SJSA1 (cell line): Measurements from ENCODE around the gene CSK. TPM values are rescaled to one million over a fixed set of nuclear protein-coding genes. Genes with fewer than 3 reads are reported as not detected.

Experiments used
- DNase-seq, 2 experiments: peaks; one replicate each; pipeline ENCODE4 v3.0.0-alpha.2; 2015 to 2020; ENCODE audit warnings: low spot score in 2 of 2, low read depth in 1 of 2
- H3K27ac ChIP-seq: fragments of 250-450 bp; sonication (Bioruptor Pico); 2 replicates; pipeline ENCODE4 v1.5.1; 2020; ENCODE audit warnings: mild to moderate bottlenecking, moderate library complexity
- H3K27me3 ChIP-seq: fragments of 250-450 bp; sonication (Bioruptor Pico); replicated peaks from 2 replicates; pipeline ENCODE4 v1.5.1; 2020; ENCODE audit warnings: mild to moderate bottlenecking, moderate library complexity
- H3K36me3 ChIP-seq: fragments of 250-450 bp; sonication (Bioruptor Pico); 2 replicates; pipeline ENCODE4 v1.5.1; 2020; ENCODE audit warnings: mild to moderate bottlenecking
- H3K4me1 ChIP-seq: fragments of 250-450 bp; sonication (Bioruptor Pico); replicated peaks from 2 replicates; pipeline ENCODE4 v1.6.1; 2021; ENCODE audit warnings: mild to moderate bottlenecking
- H3K4me3 ChIP-seq: fragments of 250-450 bp; sonication (Bioruptor Pico); 2 replicates; pipeline ENCODE4 v1.5.1; 2020; ENCODE audit warnings: mild to moderate bottlenecking
- H3K9me3 ChIP-seq: fragments of 250-450 bp; sonication (Bioruptor Pico); replicated peaks from 2 replicates; pipeline ENCODE4 v1.5.1; 2020; ENCODE audit warnings: mild to moderate bottlenecking
- total RNA-seq: library from RNA; depleted of rRNA; stranded (reverse); fragments of >200 nt; shearing (Covaris generic); gene quantifications from 2 replicates; pipeline ENCODE4 v1.2.3, GENCODE V29; 2014

The CSK gene
- total RNA-seq, 1 experiment from 2014 or later = 19.2 TPM

- peaks cover 8% of the 10 kb centered on the region for H3K4me1 ChIP-seq
- H3K9me3 ChIP-seq = no peaks in the 10 kb centered on the region
- DNase-seq = no peak
- H3K4me3 ChIP-seq = no peak overlapping the region
- no peaks in the 10 kb centered on the region for H3K27me3 ChIP-seq
- H3K36me3 ChIP-seq = peaks cover 23% of the 10 kb centered on the region
- H3K27ac ChIP-seq = no peak overlapping the region
These were observed 14.2 kb downstream of the CSK start for GRCh38 chr15:74795966-74796625.

- H3K27ac ChIP-seq = no peak overlapping the region
- H3K4me1 ChIP-seq = peaks cover 5% of the 10 kb centered on the region; the same call in 1 of the 2 replicates
- H3K36me3 ChIP-seq = peaks cover 36% of the 10 kb centered on the region
- H3K27me3 ChIP-seq = no peaks in the 10 kb centered on the region
- DNase-seq = no peak
- H3K9me3 ChIP-seq = no peaks in the 10 kb centered on the region
- no peak overlapping the region for H3K4me3 ChIP-seq
These were observed 16.7 kb downstream of the CSK start for GRCh38 chr15:74798388-74799254.

GRCh38 chr15:74799255-74799855 lies 17.5 kb downstream of the CSK start:
- Histone ChIP-seq H3K36me3 (peaks cover 41% of the 10 kb centered on the region), H3K27me3 (no peaks in the 10 kb centered on the region), H3K9me3 (no peaks in the 10 kb centered on the region), H3K4me1 (peaks cover 5% of the 10 kb centered on the region; the same call in 1 of the 2 replicates), H3K27ac (no peak overlapping the region), H3K4me3 (no peak overlapping the region)
- no peak for DNase-seq

GRCh38 chr15:74799856-74800558 lies 18.1 kb downstream of the CSK start:
- DNase-seq = peak; percentile 63 to 73
- H3K4me1 ChIP-seq = peaks cover 5% of the 10 kb centered on the region; the same call in 1 of the 2 replicates
- H3K36me3 ChIP-seq = peaks cover 41% of the 10 kb centered on the region
- no peaks in the 10 kb centered on the region for H3K9me3 ChIP-seq
- H3K27me3 ChIP-seq = no peaks in the 10 kb centered on the region
- no peak overlapping the region for H3K4me3 ChIP-seq
- 0 out of 2 replicates have a peak overlapping the region, but pooled peaks have one; percentile 9 for H3K27ac ChIP-seq

GRCh38 chr15:74800559-74801094 lies 18.7 kb downstream of the CSK start:
- Histone ChIP-seq H3K27me3 (no peaks in the 10 kb centered on the region), H3K36me3 (peaks cover 41% of the 10 kb centered on the region), H3K9me3 (no peaks in the 10 kb centered on the region)

GRCh38 chr15:74801311-74801997 lies 19.6 kb downstream of the CSK start:
- no peak for DNase-seq
- peaks cover 41% of the 10 kb centered on the region for H3K36me3 ChIP-seq
- no peak overlapping the region for H3K4me3 ChIP-seq
- H3K27me3 ChIP-seq = no peaks in the 10 kb centered on the region
- peaks cover 5% of the 10 kb centered on the region; the same call in 1 of the 2 replicates for H3K4me1 ChIP-seq
- no peaks in the 10 kb centered on the region for H3K9me3 ChIP-seq
- H3K27ac ChIP-seq = no peak overlapping the region

More at GRCh38 chr15:74800559-74801094, 18.7 kb downstream of the CSK start:
- Histone ChIP-seq H3K4me3 (no peak overlapping the region), H3K4me1 (peaks cover 5% of the 10 kb centered on the region; the same call in 1 of the 2 replicates), H3K27ac (no peak overlapping the region)
- no peak for DNase-seq

- H3K36me3 ChIP-seq = peaks cover 41% of the 10 kb centered on the region
- no peak for DNase-seq
- H3K4me3 ChIP-seq = no peak overlapping the region
- H3K27me3 ChIP-seq = no peaks in the 10 kb centered on the region
- H3K27ac ChIP-seq = no peak overlapping the region
- H3K9me3 ChIP-seq = no peaks in the 10 kb centered on the region
- H3K4me1 ChIP-seq = peaks cover 5% of the 10 kb centered on the region; the same call in 1 of the 2 replicates
These were observed 20.4 kb downstream of the CSK start for GRCh38 chr15:74802290-74802689.

GRCh38 chr15:74802862-74803447 lies 21.1 kb downstream of the CSK start:
- H3K36me3 ChIP-seq = peaks cover 41% of the 10 kb centered on the region
- no peak overlapping the region for H3K4me3 ChIP-seq
- H3K9me3 ChIP-seq = no peaks in the 10 kb centered on the region
- H3K4me1 ChIP-seq = peaks cover 5% of the 10 kb centered on the region; the same call in 1 of the 2 replicates
- no peak overlapping the region for H3K27ac ChIP-seq
- no peak for DNase-seq
- H3K27me3 ChIP-seq = no peaks in the 10 kb centered on the region

- DNase-seq = no peak
These were observed 23.1 kb downstream of the CSK start for GRCh38 chr15:74804935-74805334.

GRCh38 chr15:74807282-74807681 lies 25.4 kb downstream of the CSK start:
- Histone ChIP-seq H3K9me3 (no peaks in the 10 kb centered on the region), H3K4me3 (no peak overlapping the region), H3K4me1 (peaks cover 4% of the 10 kb centered on the region; the same call in 1 of the 2 replicates), H3K27me3 (no peaks in the 10 kb centered on the region), H3K27ac (no peak overlapping the region), H3K36me3 (peaks cover 12% of the 10 kb centered on the region)
- DNase-seq = no peak

More at GRCh38 chr15:74804935-74805334, 23.1 kb downstream of the CSK start:
- no peak overlapping the region for H3K27ac ChIP-seq
- no peak overlapping the region for H3K4me3 ChIP-seq
- no peaks in the 10 kb centered on the region for H3K27me3 ChIP-seq
- peaks cover 6% of the 10 kb centered on the region for H3K4me1 ChIP-seq
- H3K36me3 ChIP-seq = peaks cover 34% of the 10 kb centered on the region
- no peaks in the 10 kb centered on the region for H3K9me3 ChIP-seq

GRCh38 chr15:74808078-74808839 lies 26.4 kb downstream of the CSK start:
- Histone ChIP-seq H3K27ac (no peak overlapping the region), H3K27me3 (no peaks in the 10 kb centered on the region), H3K9me3 (no peaks in the 10 kb centered on the region), H3K4me3 (no peak overlapping the region), H3K36me3 (peaks cover 7% of the 10 kb centered on the region), H3K4me1 (peaks cover 4% of the 10 kb centered on the region; the same call in 1 of the 2 replicates)
- no peak for DNase-seq

- H3K4me1 ChIP-seq = peaks cover 4% of the 10 kb centered on the region; the same call in 1 of the 2 replicates
- DNase-seq = no peak
- peaks cover 3% of the 10 kb centered on the region for H3K36me3 ChIP-seq
- no peak overlapping the region for H3K27ac ChIP-seq
- H3K27me3 ChIP-seq = no peaks in the 10 kb centered on the region
- H3K9me3 ChIP-seq = no peaks in the 10 kb centered on the region
- no peak overlapping the region for H3K4me3 ChIP-seq
These were observed 27.0 kb downstream of the CSK start for GRCh38 chr15:74808840-74809229.
